Measurements from ENCODE around the gene GPC3. TPM values are rescaled to one million over a fixed set of nuclear protein-coding genes. Genes with fewer than 3 reads are reported as not detected.

The GPC3 gene
- total RNA-seq, 4 donors from 2014 or later: 4.9 to 10.9 (median 9.2) TPM

DNA sequence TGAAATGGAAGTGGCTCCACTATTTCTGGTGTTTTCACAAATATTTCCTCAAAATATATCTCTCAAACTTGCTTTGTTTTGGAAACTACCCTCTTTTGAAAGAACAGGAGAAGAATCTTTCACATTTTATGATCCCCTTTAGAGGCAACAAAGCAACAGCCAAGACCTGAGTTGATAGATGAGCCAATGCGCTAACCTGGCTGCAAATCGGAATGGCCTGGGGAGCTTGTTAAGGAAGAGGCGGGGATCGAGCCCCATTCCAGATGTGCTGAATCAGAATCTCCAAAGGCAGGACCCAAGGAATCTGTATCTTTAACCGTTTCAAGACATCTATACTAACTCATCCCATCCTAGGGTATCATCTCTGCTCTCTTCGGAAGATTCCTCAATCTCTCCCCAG is 181.3 kb downstream of the GPC3 start:
- no peak for DNase-seq (ENCODE audit: low spot score in 2 of 2)
- Histone ChIP-seq H3K4me1 (no peaks in the 10 kb centered on the region), H3K4me3 (no peak overlapping the region), H3K27me3 (no peaks in the 10 kb centered on the region), H3K27ac (no peak overlapping the region), H3K36me3 (no peaks in the 10 kb centered on the region), H3K9me3 (no peaks in the 10 kb centered on the region)
- 72% methylated on average over 6 of the region's 6 CpGs for WGBS
- TF ChIP-seq EP300 (IDR thresholded peaks at IDR 0.05): no peak

DNA sequence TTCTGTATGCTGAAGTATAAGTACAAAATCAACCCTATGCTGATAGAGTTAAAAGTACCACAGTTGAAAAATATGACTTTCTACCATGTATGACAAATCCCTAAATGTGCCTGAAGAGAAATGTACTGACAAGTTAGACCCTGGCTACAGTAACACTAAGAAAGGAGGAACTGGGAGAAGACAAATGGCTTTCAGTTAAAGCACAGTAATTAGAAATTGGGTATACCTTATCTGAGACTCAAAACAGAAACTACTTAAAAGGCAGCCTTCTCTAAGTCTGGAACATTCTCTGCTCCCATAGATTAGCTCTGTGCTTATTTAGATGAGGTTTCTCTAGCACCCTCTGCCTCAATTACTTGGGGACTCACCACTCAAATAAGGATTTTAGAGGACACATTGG is 189.1 kb downstream of the GPC3 start:
- no peak overlapping the region for H3K27ac ChIP-seq
- DNase-seq (ENCODE audit: low spot score in 2 of 2): no peak

DNA sequence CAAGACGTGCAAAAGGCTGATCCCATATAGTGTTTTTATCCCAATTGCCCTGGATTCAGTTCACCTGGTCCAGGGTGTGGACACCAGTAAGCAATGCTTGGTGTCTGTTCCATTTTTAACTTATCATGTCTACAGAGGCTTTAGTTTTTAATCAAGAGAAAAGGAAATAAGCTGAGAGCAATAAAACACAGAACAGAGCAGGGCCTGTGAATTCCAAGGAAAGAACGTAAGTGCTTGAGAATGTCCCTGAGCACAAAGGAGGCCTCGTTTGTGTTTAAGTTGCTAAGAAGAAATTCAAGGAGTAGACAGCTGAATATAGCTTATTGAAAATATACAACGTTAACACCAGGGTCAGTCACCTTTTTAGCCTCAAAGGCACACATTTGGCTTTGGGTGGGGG is 191.3 kb downstream of the GPC3 start:
- 49% methylated on average over 4 of the region's 4 CpGs for WGBS
- H3K27ac ChIP-seq: no peak overlapping the region

More for the DNA sequence above, 189.1 kb downstream of the GPC3 start:
- no peaks in the 10 kb centered on the region for H3K27me3 ChIP-seq
- no peaks in the 10 kb centered on the region for H3K9me3 ChIP-seq
- no peaks in the 10 kb centered on the region for H3K36me3 ChIP-seq
- no peak for TF ChIP-seq EP300 (IDR thresholded peaks at IDR 0.05)
- TF ChIP-seq, protein P1, sequence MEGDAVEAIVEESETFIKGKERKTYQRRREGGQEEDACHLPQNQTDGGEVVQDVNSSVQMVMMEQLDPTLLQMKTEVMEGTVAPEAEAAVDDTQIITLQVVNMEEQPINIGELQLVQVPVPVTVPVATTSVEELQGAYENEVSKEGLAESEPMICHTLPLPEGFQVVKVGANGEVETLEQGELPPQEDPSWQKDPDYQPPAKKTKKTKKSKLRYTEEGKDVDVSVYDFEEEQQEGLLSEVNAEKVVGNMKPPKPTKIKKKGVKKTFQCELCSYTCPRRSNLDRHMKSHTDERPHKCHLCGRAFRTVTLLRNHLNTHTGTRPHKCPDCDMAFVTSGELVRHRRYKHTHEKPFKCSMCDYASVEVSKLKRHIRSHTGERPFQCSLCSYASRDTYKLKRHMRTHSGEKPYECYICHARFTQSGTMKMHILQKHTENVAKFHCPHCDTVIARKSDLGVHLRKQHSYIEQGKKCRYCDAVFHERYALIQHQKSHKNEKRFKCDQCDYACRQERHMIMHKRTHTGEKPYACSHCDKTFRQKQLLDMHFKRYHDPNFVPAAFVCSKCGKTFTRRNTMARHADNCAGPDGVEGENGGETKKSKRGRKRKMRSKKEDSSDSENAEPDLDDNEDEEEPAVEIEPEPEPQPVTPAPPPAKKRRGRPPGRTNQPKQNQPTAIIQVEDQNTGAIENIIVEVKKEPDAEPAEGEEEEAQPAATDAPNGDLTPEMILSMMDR (IDR thresholded peaks at IDR 0.05): no peak
- no peak for TF ChIP-seq POLR2AphosphoS5 (IDR thresholded peaks at IDR 0.05)
- no peak for TF ChIP-seq POLR2A (IDR thresholded peaks at IDR 0.05)
- no peaks in the 10 kb centered on the region for H3K4me1 ChIP-seq
- no peak overlapping the region for H3K4me3 ChIP-seq

DNA sequence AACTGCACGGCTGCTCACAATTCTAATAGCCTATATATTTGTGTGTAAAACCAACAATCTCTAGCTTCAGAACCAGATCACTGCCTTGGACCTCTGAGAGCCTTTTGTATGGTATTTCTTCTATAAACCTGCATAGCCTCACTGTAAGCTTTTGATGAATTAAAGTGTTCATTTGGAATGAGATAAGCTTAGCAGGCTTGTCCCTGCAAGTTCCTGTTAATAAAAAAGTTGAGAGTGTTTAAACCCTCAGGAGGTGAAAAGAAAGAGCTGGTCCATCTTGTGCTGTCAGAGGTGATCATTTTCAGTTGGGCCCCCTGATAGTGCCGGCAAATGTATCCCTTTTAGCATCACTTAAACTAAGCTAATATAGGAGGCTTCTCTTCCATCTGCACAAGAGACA is 191.8 kb downstream of the GPC3 start:
- Histone ChIP-seq H3K4me3 (no peak overlapping the region), H3K36me3 (no peaks in the 10 kb centered on the region), H3K27ac (no peak overlapping the region), H3K9me3 (no peaks in the 10 kb centered on the region), H3K4me1 (no peaks in the 10 kb centered on the region), H3K27me3 (no peaks in the 10 kb centered on the region)
- TF ChIP-seq, protein P1 (IDR thresholded peaks at IDR 0.05): no peak
- no peak for TF ChIP-seq POLR2AphosphoS5 (IDR thresholded peaks at IDR 0.05)
- no peak for TF ChIP-seq EP300 (IDR thresholded peaks at IDR 0.05)
- no peak for TF ChIP-seq POLR2A (IDR thresholded peaks at IDR 0.05)
- DNase-seq (ENCODE audit: low spot score in 2 of 2): no peak
- WGBS: 66% methylated on average over 2 of the region's 2 CpGs

More for the DNA sequence above, 191.3 kb downstream of the GPC3 start:
- no peaks in the 10 kb centered on the region for H3K4me1 ChIP-seq
- no peaks in the 10 kb centered on the region for H3K27me3 ChIP-seq
- no peaks in the 10 kb centered on the region for H3K9me3 ChIP-seq
- H3K36me3 ChIP-seq: no peaks in the 10 kb centered on the region
- no peak for TF ChIP-seq POLR2AphosphoS5 (IDR thresholded peaks at IDR 0.05)
- H3K4me3 ChIP-seq: no peak overlapping the region
- DNase-seq (ENCODE audit: low spot score in 2 of 2): no peak

DNA sequence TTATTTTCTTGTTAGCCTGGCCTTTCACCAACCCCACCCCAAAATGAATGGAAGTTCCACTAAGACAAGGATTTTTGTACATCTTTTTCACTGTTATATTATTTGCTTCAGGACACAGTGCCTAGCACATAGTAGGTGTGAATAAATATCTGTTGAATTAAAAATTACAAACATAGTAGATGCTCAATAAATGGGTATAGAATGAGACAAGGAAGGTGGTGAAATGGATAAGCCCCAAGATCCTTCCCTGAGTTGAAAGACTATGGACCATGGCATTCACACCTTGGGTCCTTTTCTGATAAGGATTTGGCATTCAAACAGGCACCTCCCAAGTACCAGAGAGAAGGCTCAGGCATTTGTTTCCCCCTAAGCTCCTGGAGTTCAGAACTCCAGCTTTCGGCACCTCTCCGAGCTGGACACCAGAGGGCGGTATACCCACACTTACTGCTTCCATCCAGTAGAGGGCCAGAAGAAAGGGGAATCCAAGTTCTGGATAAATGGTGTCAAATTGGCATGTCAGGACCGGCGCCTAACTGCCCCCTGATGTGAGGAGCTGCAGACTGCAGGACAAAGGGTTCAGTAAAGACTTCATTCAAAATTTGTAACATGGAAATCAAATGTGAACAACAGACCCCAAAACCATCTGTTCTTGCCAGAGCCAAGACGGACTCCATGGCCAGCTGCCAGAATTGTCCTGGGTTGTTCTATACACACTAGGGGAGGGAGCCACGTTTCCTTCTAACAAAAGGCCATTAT is 193.0 kb downstream of the GPC3 start:
- H3K27ac ChIP-seq: no peak overlapping the region
- peak overlapping the region; percentile 22 for H3K4me3 ChIP-seq
- peak; percentile 68 to 74 for DNase-seq (ENCODE audit: low spot score in 2 of 2)
- TF ChIP-seq, protein P1 (IDR thresholded peaks at IDR 0.05): peak; percentile 75 to 83
- no peak for TF ChIP-seq EP300 (IDR thresholded peaks at IDR 0.05)
- WGBS: 4% methylated on average over 7 of the region's 7 CpGs
- H3K36me3 ChIP-seq: no peaks in the 10 kb centered on the region
- H3K4me1 ChIP-seq: no peaks in the 10 kb centered on the region
- H3K27me3 ChIP-seq: no peaks in the 10 kb centered on the region
- no peaks in the 10 kb centered on the region for H3K9me3 ChIP-seq

DNA sequence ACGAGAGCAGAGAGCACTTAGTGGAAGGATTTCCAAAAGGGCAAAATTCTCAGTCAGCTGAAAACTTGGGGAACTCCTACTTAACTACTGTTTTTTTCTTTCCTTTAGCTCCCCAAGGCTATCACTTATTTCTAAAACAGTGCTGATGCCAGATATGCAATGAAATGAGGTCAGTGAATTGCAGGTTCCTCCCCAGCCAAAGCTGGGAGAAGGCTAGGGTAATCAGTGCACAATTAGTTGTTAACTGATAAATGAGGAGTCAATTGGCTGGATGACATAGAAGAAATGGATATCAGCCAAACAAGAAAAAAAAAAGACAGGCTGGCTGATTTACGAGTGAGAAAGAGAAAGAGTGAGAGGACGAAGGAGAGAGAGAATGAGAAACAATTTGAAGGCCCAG is 195.6 kb downstream of the GPC3 start:
- H3K27ac ChIP-seq: no peak overlapping the region
- H3K4me3 ChIP-seq: no peak overlapping the region
- no peaks in the 10 kb centered on the region for H3K36me3 ChIP-seq
- H3K9me3 ChIP-seq: no peaks in the 10 kb centered on the region
- H3K27me3 ChIP-seq: no peaks in the 10 kb centered on the region
- TF ChIP-seq POLR2A (IDR thresholded peaks at IDR 0.05): no peak
- TF ChIP-seq POLR2AphosphoS5 (IDR thresholded peaks at IDR 0.05): no peak
- no peak for TF ChIP-seq EP300 (IDR thresholded peaks at IDR 0.05)
- TF ChIP-seq, protein P1 (IDR thresholded peaks at IDR 0.05): no peak
- no peak for DNase-seq (ENCODE audit: low spot score in 2 of 2)
- H3K4me1 ChIP-seq: no peaks in the 10 kb centered on the region
- WGBS: 40% methylated on average over 3 of the region's 3 CpGs

Data from suprapubic skin (tissue), 4 donors.